Right atrium auricular region (tissue), 2 donors: ENCODE measurements around the gene CLDN20. TPM values are rescaled to one million over a fixed set of nuclear protein-coding genes. Genes with fewer than 3 reads are reported as not detected.

ENCODE experiments used
- DNase-seq: peaks from one replicate; pipeline ENCODE4 v3.0.0-alpha.2; 2019; ENCODE audit warnings: low spot score
- H3K27ac ChIP-seq, 2 donors: fragments of 200-600 bp; sonication (generic); 1 replicate in 1 of 2; 2 replicates in 1 of 2; pipeline ENCODE4 v1.5.1; 2016 to 2019
- H3K27me3 ChIP-seq, 2 donors: fragments of 200-600 bp; sonication (generic); one replicate each; pipeline versions ENCODE4 v1.5.1 to v1.6.0; 2017 to 2019
- H3K36me3 ChIP-seq: fragments of 200-600 bp; sonication (generic); one replicate; pipeline ENCODE4 v1.5.1; 2016
- H3K4me1 ChIP-seq, 2 donors: fragments of 200-600 bp; sonication (generic); one replicate each; pipeline versions ENCODE4 v1.5.1 to v1.6.0; 2017 to 2019
- H3K4me3 ChIP-seq, 2 donors: fragments of 200-600 bp; sonication (generic); 1 replicate in 1 of 2; 2 replicates in 1 of 2; pipeline ENCODE4 v1.5.1; 2017 to 2019; ENCODE audit warnings: mild to moderate bottlenecking in 1 of 2, moderate library complexity in 1 of 2
- H3K9me3 ChIP-seq, 2 donors: fragments of 200-600 bp; sonication (generic); one replicate each; pipeline ENCODE4 v1.5.1; 2019
- CTCF ChIP-seq, 2 donors: fragments of 200-600 bp; sonication (generic); IDR thresholded peaks; one replicate each; pipeline ENCODE4 v1.5.1; 2019; ENCODE audit warnings: antibody characterized with exemption in 2 of 2
- total RNA-seq, 2 donors: library from RNA; depleted of rRNA; stranded (reverse); fragments of >200 nt; gene quantifications; one replicate each; pipeline ENCODE4 v1.1.0, GENCODE V29; 2016

Gene CLDN20
- total RNA-seq, 2 donors from 2014 or later = not detected

GRCh38 chr6:155237613-155238012 lies 26.2 kb upstream of the CLDN20 start:
- H3K27me3 ChIP-seq = no peaks in the 10 kb centered on the region
- no peaks in the 10 kb centered on the region for H3K9me3 ChIP-seq
- DNase-seq = no peak
- no peak overlapping the region for H3K27ac ChIP-seq
- TF ChIP-seq CTCF (IDR thresholded peaks at IDR 0.05) = no peak
- H3K36me3 ChIP-seq = no peaks in the 10 kb centered on the region
- no peaks in the 10 kb centered on the region for H3K4me1 ChIP-seq
- H3K4me3 ChIP-seq = no peak overlapping the region

GRCh38 chr6:155240905-155241600 lies 22.8 kb upstream of the CLDN20 start:
- H3K27ac ChIP-seq = no peak overlapping the region
- no peaks in the 10 kb centered on the region for H3K9me3 ChIP-seq
- H3K27me3 ChIP-seq = no peaks in the 10 kb centered on the region
- no peak overlapping the region for H3K4me3 ChIP-seq
- no peaks in the 10 kb centered on the region for H3K36me3 ChIP-seq
- TF ChIP-seq CTCF (IDR thresholded peaks at IDR 0.05) = no peak
- no peak for DNase-seq
- H3K4me1 ChIP-seq = no peaks in the 10 kb centered on the region

GRCh38 chr6:155241966-155242365 lies 21.8 kb upstream of the CLDN20 start:
- no peaks in the 10 kb centered on the region for H3K36me3 ChIP-seq
- no peak for TF ChIP-seq CTCF (IDR thresholded peaks at IDR 0.05)
- H3K27me3 ChIP-seq = no peaks in the 10 kb centered on the region
- H3K27ac ChIP-seq = no peak overlapping the region
- H3K9me3 ChIP-seq = no peaks in the 10 kb centered on the region
- DNase-seq = no peak
- no peaks in the 10 kb centered on the region for H3K4me1 ChIP-seq
- H3K4me3 ChIP-seq = no peak overlapping the region

- H3K4me1 ChIP-seq = no peaks in the 10 kb centered on the region
- no peak for TF ChIP-seq CTCF (IDR thresholded peaks at IDR 0.05)
- no peak overlapping the region for H3K4me3 ChIP-seq
- no peak for DNase-seq
- no peak overlapping the region for H3K27ac ChIP-seq
- H3K27me3 ChIP-seq = no peaks in the 10 kb centered on the region
- no peaks in the 10 kb centered on the region for H3K36me3 ChIP-seq
- H3K9me3 ChIP-seq = no peaks in the 10 kb centered on the region
Observed at GRCh38 chr6:155244434-155244833, 19.4 kb upstream of the CLDN20 start.

- H3K27me3 ChIP-seq = no peaks in the 10 kb centered on the region
- no peaks in the 10 kb centered on the region for H3K9me3 ChIP-seq
- no peaks in the 10 kb centered on the region for H3K36me3 ChIP-seq
- H3K4me1 ChIP-seq = no peaks in the 10 kb centered on the region
- no peak overlapping the region for H3K4me3 ChIP-seq
- no peak for TF ChIP-seq CTCF (IDR thresholded peaks at IDR 0.05)
- DNase-seq = no peak
- H3K27ac ChIP-seq = no peak overlapping the region
Observed at GRCh38 chr6:155245193-155245592, 18.6 kb upstream of the CLDN20 start.

- Histone ChIP-seq H3K4me3 (no peak overlapping the region), H3K27me3 (no peaks in the 10 kb centered on the region), H3K36me3 (no peaks in the 10 kb centered on the region), H3K27ac (no peak overlapping the region), H3K4me1 (peaks cover 0 to under 1% of the 10 kb centered on the region in 2 donors), H3K9me3 (no peaks in the 10 kb centered on the region)
- DNase-seq = no peak
- TF ChIP-seq CTCF (IDR thresholded peaks at IDR 0.05) = no peak
Observed at GRCh38 chr6:155245831-155246230, 18.0 kb upstream of the CLDN20 start.
